ENCODE results near the gene SIGLEC5.

SIGLEC5 gene

DNA sequence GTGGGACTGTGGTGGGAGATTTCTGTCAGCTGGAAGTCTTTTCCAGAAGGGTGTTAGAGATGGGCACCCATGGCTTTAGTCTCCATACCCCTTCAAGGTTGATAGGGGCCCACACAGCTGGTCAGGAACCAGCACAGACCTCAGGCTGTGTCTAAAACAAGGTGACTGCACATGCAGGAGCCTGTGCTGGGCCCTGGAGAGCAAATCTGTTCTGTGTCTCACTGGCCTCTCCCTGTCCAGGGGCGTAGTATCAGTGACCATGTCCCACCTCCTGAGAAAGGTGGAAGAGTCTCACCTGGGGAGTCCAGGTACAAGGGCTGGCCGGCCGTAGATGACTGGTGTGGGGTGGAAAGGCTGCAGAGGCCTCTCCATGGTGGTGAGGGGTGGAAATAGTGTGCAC, 39.8 kb downstream of the SIGLEC5 start:
- in situ Hi-C loops (cut with HindIII; ENCODE audit: low sequenced_read_pairs): no loop called here

DNA sequence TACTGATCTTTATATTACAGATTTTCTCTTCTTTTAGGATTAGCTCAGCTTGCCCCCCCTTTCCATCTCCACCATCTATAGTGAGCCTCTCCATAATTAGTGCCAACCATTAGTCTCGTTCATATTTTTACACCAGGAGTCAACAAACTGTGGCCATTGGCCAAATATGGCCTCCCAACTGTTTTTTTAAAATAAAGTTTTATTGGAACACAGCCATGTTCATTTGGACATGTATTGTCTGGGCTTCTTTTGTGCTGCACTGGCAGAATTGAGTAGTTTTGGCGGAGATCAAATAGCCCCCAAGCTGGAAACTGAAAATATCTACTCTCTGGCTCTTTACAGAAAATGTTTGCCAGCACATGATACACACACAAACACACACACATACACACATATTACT, 40.7 kb downstream of the SIGLEC5 start:
- in situ Hi-C loops (cut with HindIII; ENCODE audit: low sequenced_read_pairs): loop anchor here (5.0 kb wide), 1 partner anchor 42 kb away; no protein-coding TSS in a partner anchor

DNA sequence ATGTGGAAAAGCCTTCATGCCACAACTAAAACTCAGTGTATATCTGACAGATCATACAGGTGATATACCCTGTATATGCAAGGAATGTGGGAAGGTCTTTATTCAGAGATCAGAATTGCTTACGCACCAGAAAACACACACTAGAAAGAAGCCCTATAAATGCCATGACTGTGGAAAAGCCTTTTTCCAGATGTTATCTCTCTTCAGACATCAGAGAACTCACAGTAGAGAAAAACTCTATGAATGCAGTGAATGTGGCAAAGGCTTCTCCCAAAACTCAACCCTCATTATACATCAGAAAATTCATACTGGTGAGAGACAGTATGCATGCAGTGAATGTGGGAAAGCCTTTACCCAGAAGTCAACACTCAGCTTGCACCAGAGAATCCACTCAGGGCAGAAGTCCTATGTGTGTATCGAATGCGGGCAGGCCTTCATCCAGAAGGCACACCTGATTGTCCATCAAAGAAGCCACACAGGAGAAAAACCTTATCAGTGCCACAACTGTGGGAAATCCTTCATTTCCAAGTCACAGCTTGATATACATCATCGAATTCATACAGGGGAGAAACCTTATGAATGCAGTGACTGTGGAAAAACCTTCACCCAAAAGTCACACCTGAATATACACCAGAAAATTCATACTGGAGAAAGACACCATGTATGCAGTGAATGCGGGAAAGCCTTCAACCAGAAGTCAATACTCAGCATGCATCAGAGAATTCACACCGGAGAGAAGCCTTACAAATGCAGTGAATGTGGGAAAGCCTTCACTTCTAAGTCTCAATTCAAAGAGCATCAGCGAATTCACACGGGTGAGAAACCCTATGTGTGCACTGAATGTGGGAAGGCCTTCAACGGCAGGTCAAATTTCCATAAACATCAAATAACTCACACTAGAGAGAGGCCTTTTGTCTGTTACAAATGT, 42.7 kb downstream of the SIGLEC5 start:
- in situ Hi-C loops (cut with HindIII; ENCODE audit: low sequenced_read_pairs): loop anchor here (5.0 kb wide), 1 partner anchor 40 kb away; no protein-coding TSS in a partner anchor

DNA sequence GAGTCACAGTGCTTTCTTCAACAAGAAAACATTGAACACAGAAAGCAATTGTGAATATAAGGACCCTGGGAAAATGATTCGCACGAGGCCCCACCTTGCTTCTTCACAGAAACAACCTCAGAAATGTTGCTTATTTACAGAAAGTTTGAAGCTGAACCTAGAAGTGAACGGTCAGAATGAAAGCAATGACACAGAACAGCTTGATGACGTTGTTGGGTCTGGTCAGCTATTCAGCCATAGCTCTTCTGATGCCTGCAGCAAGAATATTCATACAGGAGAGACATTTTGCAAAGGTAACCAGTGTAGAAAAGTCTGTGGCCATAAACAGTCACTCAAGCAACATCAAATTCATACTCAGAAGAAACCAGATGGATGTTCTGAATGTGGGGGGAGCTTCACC, 43.4 kb downstream of the SIGLEC5 start:
- in situ Hi-C loops (cut with HindIII; ENCODE audit: low sequenced_read_pairs): loop anchor here (5.0 kb wide), 1 partner anchor 39 kb away; no protein-coding TSS in a partner anchor

DNA sequence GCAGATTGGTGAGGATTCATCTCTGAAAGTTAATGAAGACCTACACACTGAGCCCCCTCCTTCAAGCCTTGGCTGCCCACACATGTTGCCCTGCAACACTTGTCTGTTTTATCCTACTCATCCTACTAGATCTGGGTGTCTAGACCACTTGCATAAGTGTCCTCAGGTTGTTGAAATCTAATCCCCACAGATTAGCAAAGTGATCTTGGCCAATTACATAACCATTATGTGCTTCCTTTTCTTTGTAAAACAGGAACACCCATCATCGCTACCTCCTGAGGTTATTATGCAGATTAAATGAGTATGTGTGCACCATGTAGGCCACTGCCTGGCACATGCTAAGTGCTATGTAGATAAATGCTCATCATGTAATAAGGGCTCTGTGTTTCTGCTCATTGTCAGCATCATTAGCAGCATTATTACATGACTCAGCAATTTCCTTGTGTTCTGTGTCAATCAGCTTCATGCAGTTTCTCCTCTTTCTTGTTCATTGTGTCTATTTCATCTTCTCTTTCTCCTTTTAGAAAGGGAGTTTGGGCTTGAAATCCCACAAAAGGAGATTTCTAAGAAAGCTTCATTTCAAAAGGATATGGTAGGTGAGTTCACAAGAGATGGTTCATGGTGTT, 44.0 kb downstream of the SIGLEC5 start:
- in situ Hi-C loops (cut with HindIII; ENCODE audit: low sequenced_read_pairs): loop anchor here (5.0 kb wide), 1 partner anchor 39 kb away; no protein-coding TSS in a partner anchor

DNA sequence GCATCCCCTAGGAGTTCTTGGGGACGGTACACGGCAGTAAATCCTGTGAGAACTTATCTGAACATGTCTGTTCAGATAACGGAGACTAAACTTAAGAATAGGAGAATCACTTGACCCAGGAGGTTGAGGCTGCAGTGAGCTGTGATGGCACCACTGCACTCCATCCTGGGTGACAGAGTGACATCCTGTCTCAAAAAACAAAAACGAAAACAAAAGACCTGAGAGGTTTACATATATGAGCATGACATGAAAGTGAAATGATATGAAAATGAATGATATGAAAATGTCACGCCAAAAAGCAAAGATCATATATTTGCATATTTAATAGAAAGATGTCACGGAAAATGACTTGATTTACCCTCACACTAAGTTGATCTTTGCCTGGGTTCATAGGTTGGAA, 53.4 kb downstream of the SIGLEC5 start:
- in situ Hi-C loops (cut with HindIII; ENCODE audit: low sequenced_read_pairs): no loop called here

DNA sequence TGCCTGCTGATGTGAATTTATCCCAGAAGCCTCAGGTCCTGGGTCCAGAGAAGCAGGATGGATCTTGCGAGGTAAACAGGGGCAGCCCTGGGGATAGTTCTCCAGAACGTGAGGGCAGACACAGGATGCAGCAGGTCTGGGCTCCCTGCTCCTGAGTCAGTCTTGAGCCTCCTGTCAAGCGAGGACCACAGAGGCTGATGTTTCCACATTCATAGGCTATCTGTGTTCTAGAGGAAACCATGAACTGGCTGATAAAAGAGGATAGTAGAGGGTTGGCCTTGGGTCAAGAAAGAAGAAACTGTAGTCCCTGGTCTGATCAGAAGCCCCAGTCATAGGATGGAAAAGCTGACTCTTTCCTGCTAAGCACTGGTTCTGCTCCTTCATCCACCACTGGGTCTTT, 56.9 kb downstream of the SIGLEC5 start:
- in situ Hi-C loops (cut with HindIII; ENCODE audit: low sequenced_read_pairs): no loop called here

DNA sequence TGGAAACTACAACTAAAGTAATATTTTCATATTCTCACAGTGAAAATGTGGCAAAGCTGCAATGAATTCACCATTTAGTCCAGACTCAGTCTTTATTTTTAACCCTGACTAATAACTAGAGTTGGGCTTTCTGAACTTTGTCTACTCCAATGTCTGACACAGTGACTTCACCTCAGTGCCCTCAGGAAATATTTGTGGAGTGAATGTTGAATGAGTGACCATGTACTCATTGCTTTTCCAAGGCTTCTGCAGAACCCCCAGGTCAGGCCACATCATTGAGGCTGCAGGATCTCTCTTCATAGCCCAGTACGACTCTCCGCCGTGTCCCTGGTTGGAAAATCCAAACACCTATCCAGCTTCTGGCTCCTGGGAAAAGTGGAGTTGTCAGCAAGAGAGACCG, 57.3 kb downstream of the SIGLEC5 start:
- in situ Hi-C loops (cut with HindIII; ENCODE audit: low sequenced_read_pairs): no loop called here

DNA sequence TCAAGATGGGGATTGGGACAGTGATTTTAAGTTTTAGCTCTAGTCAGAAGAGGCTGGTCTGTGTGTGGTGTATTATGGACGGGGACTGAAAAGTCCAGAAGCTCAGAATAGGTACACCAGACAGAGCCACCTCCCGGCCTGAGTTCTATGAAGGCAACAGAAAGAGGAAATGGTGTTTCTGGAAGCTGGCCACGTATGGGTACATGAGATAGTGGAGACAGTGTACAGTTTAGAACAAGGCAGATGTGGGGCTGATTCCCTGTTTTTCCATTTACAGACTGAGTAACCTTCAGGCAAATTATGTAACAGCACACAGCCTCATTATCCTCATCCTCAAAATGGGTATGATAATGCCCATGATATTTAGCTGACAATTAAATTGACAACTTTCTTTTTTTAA, 57.8 kb downstream of the SIGLEC5 start:
- in situ Hi-C loops (cut with HindIII; ENCODE audit: low sequenced_read_pairs): no loop called here

DNA sequence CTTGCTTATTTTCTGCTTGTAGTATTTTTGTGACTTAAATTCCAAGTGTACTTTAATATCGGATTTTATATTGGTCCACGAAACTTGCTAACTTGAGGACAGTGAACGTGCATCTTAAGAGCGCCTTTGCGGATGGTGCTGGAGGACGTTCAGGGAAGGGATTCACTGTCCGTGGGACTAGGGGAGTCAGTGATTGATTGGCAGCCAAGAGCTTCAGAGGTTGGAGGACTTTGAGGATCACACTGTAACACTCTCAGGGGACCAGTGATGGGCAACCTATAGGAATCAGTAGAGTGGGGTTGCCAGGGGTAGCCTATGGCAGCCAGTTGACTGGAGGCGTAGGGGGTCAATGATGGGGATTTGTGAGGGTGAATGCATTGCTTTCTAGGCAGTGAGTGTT, 58.6 kb downstream of the SIGLEC5 start:
- in situ Hi-C loops (cut with HindIII; ENCODE audit: low sequenced_read_pairs): no loop called here

DNA sequence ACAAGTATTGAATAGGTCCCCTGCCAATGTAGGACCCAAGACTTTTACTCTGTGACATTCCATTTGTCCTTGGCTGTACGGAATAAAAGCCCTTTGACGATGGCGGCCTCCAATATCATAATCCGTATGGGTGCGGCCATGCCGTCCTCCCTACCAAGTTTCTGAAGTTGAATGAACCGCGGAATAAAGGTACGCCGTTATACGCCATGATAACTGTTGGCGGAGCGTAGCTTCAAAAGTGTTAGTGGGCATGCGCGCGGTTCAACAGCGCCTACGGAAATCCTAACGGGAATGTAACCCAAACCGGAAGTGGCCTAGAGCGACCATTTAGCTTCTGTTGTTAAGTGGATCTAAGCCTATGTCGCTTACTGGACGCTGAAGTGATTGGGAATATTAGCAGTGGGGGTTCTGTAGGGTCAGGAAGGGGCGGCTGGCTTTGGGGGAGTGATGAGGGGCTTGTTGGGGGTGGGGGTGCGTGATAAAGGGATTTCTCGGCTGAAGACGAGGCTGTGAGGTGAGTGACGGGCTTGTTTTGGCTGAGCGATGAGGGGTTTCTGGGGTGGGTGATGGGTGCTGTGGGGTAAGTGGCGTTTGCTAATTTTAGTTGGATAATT, 59.1 kb downstream of the SIGLEC5 start, which contains the start of gene ZNF175:
TSS of gene ZNF175 (plus strand) at position 322 of the 614 bp plus-strand sequence. CDS start 2,047 bp downstream, outside the sequence.
- in situ Hi-C loops (cut with HindIII; ENCODE audit: low sequenced_read_pairs): no loop called here

DNA sequence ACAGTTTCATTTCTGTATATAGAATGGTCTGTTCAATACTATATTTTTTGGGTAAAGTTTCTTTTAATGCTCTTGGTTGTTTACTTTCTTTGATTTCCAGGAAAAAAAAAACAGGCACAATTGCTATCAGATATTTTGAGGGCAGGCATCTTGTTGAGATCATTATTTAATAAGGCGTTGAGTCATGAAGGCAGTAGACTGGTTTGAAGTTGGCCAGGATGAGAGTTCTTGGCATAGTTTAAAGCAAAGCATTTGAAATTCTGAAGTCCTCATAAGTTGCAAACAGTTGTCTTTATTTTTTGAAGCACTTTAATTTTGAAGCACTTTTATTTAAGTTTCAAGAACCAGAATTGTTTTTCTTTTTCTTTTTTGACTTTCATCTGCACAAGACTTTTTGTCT, 61.7 kb downstream of the SIGLEC5 start:
- in situ Hi-C loops (cut with HindIII; ENCODE audit: low sequenced_read_pairs): no loop called here

DNA sequence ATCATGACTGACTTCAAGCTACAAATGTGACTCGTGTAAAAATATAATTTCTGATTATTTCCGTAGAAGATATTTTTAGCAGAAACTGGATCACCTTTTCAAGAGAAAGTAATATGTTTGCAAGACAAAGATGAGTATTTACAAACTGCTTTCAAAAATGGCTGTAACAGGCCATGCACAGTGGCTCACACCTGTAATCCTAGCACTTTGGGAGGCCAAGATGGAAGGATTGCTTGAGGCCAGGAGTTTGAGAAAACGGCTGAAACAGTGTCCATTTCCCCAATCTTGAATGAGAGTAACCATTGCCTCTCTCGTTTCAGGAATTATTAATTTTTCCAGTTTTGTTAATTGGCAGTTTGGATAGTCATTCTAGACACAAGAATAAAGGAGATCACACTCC, 62.6 kb downstream of the SIGLEC5 start:
- in situ Hi-C loops (cut with HindIII; ENCODE audit: low sequenced_read_pairs): no loop called here

DNA sequence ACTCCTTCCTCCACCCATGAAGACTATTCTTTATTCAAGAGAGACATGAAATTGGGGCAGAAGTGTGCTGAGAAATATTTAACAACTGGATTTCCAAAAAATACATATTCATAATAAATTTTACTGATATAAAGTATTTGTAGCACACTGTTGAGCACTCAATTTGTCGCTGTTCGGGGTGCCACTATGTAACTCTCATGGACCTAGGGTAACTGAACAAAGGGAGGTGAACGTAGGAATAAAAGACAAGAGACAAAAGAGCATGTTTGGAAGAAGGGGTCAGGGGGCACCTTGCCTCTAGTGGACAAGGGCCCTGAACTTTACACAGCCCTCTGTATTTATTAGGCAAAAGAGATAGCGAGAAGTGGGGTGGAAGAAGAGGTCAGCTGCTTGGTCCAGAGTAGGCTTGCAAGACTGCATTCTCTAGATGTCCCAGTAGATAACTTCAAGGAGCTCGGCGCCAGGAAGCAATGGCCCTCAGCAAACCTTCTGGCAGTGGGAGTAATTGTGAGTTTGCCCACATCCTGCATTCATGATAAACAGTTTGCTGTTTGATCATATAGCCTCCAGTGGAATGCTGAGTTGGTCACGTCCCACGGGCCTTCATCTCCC, 63.6 kb downstream of the SIGLEC5 start:
- in situ Hi-C loops (cut with HindIII; ENCODE audit: low sequenced_read_pairs): no loop called here

DNA sequence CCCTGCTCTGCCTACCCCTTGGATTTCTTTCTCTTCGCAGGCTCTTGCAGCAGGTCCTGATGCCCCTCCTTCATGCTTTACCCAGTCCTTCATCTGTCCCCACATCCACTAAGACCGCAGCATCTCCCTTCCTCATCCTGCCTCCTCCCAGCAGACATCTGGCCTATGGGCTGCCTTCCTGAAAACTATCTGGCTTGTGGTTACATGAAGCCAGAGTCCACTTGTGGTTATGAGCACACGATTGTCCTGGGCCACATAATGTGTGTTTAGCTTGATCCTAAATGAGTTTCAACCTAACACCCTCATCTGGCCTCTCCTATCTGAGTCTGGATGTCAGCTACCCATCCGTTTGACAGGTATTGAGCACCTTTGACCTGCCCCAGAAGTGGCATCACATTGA, 64.6 kb downstream of the SIGLEC5 start:
- in situ Hi-C loops (cut with HindIII; ENCODE audit: low sequenced_read_pairs): no loop called here

DNA sequence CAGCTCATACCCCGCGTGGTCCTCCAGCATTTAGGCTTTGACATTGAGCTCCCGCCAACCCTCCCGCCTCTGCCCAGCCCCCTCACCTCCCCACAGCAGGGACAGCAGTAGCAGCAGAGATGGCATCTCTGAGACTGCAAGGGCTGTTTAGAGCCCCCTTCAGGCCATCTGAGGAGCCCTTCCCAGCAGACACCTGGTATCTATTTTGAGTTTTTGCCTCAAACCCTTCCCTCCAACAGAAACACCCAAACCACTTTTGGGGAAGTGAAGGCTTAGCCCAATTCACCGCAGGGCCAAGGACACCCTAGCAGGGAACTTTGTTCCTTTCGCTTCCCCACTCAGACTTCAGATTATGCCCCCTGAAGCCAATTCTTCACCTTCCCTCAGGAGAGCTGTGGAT, 65.4 kb downstream of the SIGLEC5 start:
- in situ Hi-C loops (cut with HindIII; ENCODE audit: low sequenced_read_pairs): no loop called here
